SK-N-SH treated with all-trans-retinoic acid at 6 μM for 48 hours (cell line): ENCODE results near the gene CDH5.

Experiments
- ATAC-seq: fragments of 200-7000 bp; cut with Tn5 transposase; 3 replicates; pipeline ENCODE4 v1.9.1; 2020; ENCODE audit warnings: mild to moderate bottlenecking, moderate library complexity
- ARNTL ChIP-seq: fragments of 450-650 bp; formaldehyde crosslinking; IDR thresholded peaks from 2 replicates; pipeline ENCODE4 v1.5.0; 2020; ENCODE audit warnings: low read depth, mild to moderate bottlenecking, moderate library complexity, borderline replicate concordance
- CSDC2 ChIP-seq: fragments of 250-450 bp; sonication (Bioruptor Pico); IDR thresholded peaks from 2 replicates; pipeline ENCODE4 v1.5.0; 2020; ENCODE audit warnings: mild to moderate bottlenecking, moderate library complexity
- ESRRG ChIP-seq: fragments of 250-450 bp; sonication (Bioruptor Pico); IDR thresholded peaks from 2 replicates; pipeline ENCODE4 v1.6.1; 2021; ENCODE audit warnings: mild to moderate bottlenecking
- ISL1 ChIP-seq: fragments of 250-450 bp; sonication (Bioruptor Pico); IDR thresholded peaks from 2 replicates; pipeline ENCODE4 v2.1.2; 2022; ENCODE audit warnings: mild to moderate bottlenecking, moderate library complexity
- OSR1 ChIP-seq: fragments of 250-450 bp; sonication (Bioruptor Pico); IDR thresholded peaks from 2 replicates; pipeline ENCODE4 v1.8.0; 2022; ENCODE audit warnings: moderate library complexity, mild to moderate bottlenecking, inconsistent platforms
- POU6F1 ChIP-seq: fragments of 250-450 bp; sonication (Bioruptor Pico); IDR thresholded peaks from 2 replicates; pipeline ENCODE4 v1.8.0; 2021; ENCODE audit warnings: low read depth, mild to moderate bottlenecking, moderate library complexity, borderline replicate concordance
- PPARA ChIP-seq: fragments of 250-450 bp; sonication (Bioruptor Pico); IDR thresholded peaks from 2 replicates; pipeline ENCODE4 v1.5.0; 2020; ENCODE audit warnings: mild to moderate bottlenecking, borderline replicate concordance
- SNAI2 ChIP-seq: fragments of 250-450 bp; sonication (Bioruptor Pico); IDR thresholded peaks from 2 replicates; pipeline ENCODE4 v1.5.0; 2020; ENCODE audit warnings: mild to moderate bottlenecking, moderate library complexity
- TOX ChIP-seq: fragments of 250-450 bp; sonication (Bioruptor Pico); IDR thresholded peaks from 2 replicates; pipeline ENCODE4 v1.8.0; 2021; ENCODE audit warnings: mild to moderate bottlenecking, moderate library complexity, borderline replicate concordance
- ZC3H10 ChIP-seq: fragments of 250-450 bp; sonication (Bioruptor Pico); IDR thresholded peaks from 2 replicates; pipeline ENCODE4 v1.5.1; 2021; ENCODE audit warnings: mild to moderate bottlenecking, moderate library complexity
- ZFP30 ChIP-seq: fragments of 450-650 bp; formaldehyde crosslinking; IDR thresholded peaks from 2 replicates; pipeline ENCODE4 v1.5.0; 2022; ENCODE audit warnings: mild to moderate bottlenecking, moderate library complexity
- ZNF565 ChIP-seq: fragments of 450-650 bp; formaldehyde crosslinking; conservative IDR thresholded peaks from 2 replicates; pipeline ENCODE4 v1.5.0; 2020; ENCODE audit warnings: low read depth, mild to moderate bottlenecking, moderate library complexity
- ZNF70 ChIP-seq: fragments of 450-650 bp; formaldehyde crosslinking; IDR thresholded peaks from 2 replicates; pipeline ENCODE4 v1.5.0; 2020; ENCODE audit warnings: mild to moderate bottlenecking, moderate library complexity
- ZNF8 ChIP-seq: fragments of 450-650 bp; formaldehyde crosslinking; IDR thresholded peaks from 2 replicates; pipeline ENCODE4 v1.5.0; 2020; ENCODE audit warnings: mild to moderate bottlenecking, moderate library complexity
- TF ChIP-seq, protein P1 (sequence below): fragments of 250-450 bp; sonication (Bioruptor Pico); IDR thresholded peaks from 2 replicates; pipeline ENCODE4 v1.5.1; 2021; ENCODE audit warnings: mild to moderate bottlenecking, moderate library complexity
- TF ChIP-seq, protein P2 (sequence below): fragments of 250-450 bp; sonication (Bioruptor Pico); IDR thresholded peaks from 2 replicates; pipeline ENCODE4 v1.5.0; 2020; ENCODE audit warnings: mild to moderate bottlenecking, moderate library complexity
- TF ChIP-seq, protein P3 (sequence below): fragments of 250-450 bp; sonication (Bioruptor Pico); IDR thresholded peaks from 2 replicates; pipeline ENCODE4 v1.8.0; 2020; ENCODE audit warnings: mild to moderate bottlenecking, moderate library complexity, borderline replicate concordance

Gene CDH5

DNA sequence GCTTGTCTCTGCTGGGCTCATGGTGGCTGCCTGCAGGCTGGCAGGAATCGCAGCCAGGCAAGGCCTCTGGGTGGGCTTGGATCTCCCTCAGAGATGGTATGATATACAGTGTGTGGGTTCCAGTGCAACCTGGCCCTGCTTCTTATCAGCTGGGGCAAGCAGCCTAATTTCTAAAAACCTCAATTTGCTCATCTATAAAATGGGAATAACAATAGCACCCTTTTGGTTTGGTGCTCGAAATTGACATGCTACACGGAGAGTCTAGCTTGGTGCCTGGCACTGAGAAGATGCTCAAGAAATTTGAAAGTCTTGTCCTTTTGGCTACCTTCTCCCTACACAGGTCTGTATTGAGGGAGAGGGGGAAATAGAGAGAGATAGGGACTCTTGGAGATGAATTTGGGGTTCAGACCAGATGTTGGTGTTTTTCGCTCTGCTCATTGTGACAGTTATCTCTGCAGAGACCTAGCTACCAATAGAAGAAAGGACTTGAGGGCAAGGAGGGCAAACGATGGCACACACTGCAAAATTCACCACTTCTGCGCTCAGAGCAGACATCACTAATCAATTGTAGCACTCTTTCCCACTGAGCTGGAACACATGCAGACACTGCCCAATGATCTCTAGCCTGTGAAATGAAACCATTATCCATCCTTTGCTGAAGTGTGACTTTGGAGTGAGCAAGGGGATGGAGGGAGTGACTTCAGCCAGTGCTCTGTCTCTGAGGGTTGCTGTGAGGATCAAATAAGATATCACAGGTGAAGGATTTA is 76.2 kb downstream of the CDH5 start:
- TF ChIP-seq OSR1 (CRISPR knock-in tag), result no peak
- TF ChIP-seq, all 23 proteins: peak for 0
- ATAC-seq, result no peak

- no peak for ATAC-seq
- TF ChIP-seq, protein P1, sequence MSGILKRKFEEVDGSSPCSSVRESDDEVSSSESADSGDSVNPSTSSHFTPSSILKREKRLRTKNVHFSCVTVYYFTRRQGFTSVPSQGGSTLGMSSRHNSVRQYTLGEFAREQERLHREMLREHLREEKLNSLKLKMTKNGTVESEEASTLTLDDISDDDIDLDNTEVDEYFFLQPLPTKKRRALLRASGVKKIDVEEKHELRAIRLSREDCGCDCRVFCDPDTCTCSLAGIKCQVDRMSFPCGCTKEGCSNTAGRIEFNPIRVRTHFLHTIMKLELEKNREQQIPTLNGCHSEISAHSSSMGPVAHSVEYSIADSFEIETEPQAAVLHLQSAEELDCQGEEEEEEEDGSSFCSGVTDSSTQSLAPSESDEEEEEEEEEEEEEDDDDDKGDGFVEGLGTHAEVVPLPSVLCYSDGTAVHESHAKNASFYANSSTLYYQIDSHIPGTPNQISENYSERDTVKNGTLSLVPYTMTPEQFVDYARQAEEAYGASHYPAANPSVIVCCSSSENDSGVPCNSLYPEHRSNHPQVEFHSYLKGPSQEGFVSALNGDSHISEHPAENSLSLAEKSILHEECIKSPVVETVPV (CRISPR knock-in tag), result no peak
- TF ChIP-seq, protein P2, sequence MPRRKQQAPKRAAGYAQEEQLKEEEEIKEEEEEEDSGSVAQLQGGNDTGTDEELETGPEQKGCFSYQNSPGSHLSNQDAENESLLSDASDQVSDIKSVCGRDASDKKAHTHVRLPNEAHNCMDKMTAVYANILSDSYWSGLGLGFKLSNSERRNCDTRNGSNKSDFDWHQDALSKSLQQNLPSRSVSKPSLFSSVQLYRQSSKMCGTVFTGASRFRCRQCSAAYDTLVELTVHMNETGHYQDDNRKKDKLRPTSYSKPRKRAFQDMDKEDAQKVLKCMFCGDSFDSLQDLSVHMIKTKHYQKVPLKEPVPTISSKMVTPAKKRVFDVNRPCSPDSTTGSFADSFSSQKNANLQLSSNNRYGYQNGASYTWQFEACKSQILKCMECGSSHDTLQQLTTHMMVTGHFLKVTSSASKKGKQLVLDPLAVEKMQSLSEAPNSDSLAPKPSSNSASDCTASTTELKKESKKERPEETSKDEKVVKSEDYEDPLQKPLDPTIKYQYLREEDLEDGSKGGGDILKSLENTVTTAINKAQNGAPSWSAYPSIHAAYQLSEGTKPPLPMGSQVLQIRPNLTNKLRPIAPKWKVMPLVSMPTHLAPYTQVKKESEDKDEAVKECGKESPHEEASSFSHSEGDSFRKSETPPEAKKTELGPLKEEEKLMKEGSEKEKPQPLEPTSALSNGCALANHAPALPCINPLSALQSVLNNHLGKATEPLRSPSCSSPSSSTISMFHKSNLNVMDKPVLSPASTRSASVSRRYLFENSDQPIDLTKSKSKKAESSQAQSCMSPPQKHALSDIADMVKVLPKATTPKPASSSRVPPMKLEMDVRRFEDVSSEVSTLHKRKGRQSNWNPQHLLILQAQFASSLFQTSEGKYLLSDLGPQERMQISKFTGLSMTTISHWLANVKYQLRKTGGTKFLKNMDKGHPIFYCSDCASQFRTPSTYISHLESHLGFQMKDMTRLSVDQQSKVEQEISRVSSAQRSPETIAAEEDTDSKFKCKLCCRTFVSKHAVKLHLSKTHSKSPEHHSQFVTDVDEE, result no peak
Measured at GRCh38 chr16:66443269-66443652, 76.8 kb downstream of the CDH5 start.

- TF ChIP-seq, protein P3, sequence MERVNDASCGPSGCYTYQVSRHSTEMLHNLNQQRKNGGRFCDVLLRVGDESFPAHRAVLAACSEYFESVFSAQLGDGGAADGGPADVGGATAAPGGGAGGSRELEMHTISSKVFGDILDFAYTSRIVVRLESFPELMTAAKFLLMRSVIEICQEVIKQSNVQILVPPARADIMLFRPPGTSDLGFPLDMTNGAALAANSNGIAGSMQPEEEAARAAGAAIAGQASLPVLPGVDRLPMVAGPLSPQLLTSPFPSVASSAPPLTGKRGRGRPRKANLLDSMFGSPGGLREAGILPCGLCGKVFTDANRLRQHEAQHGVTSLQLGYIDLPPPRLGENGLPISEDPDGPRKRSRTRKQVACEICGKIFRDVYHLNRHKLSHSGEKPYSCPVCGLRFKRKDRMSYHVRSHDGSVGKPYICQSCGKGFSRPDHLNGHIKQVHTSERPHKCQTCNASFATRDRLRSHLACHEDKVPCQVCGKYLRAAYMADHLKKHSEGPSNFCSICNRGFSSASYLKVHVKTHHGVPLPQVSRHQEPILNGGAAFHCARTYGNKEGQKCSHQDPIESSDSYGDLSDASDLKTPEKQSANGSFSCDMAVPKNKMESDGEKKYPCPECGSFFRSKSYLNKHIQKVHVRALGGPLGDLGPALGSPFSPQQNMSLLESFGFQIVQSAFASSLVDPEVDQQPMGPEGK (CRISPR knock-in tag), result no peak
- no peak for TF ChIP-seq ARNTL
- no peak for TF ChIP-seq PPARA (CRISPR knock-in tag)
- TF ChIP-seq ISL1 (CRISPR knock-in tag), result no peak
- TF ChIP-seq ZNF8 (CRISPR knock-in tag), result no peak
- TF ChIP-seq POU6F1, result no peak
- TF ChIP-seq, protein P2, result no peak
- no peak for TF ChIP-seq SNAI2 (CRISPR knock-in tag)
- no peak for TF ChIP-seq TOX (CRISPR knock-in tag)
- no peak for TF ChIP-seq ZNF70 (CRISPR knock-in tag)
- no peak for TF ChIP-seq ZFP30 (CRISPR knock-in tag)
- no peak for TF ChIP-seq CSDC2 (CRISPR knock-in tag)
- no peak for TF ChIP-seq ESRRG (CRISPR knock-in tag)
- no peak for TF ChIP-seq ZC3H10 (CRISPR knock-in tag)
- TF ChIP-seq ZNF565 (CRISPR knock-in tag), result no peak
- TF ChIP-seq, protein P1 (CRISPR knock-in tag), result no peak
- TF ChIP-seq, all 23 proteins: peak for 0
- peak; percentile 56 for ATAC-seq
Measured at GRCh38 chr16:66444049-66444481, 77.6 kb downstream of the CDH5 start.
